GM13976 (cell line): ENCODE data around the gene TRMT2A.

Source experiments
- DNase-seq: peaks from one replicate; pipeline ENCODE4 v3.0.0; 2012; ENCODE audit warnings: low spot score
- in situ Hi-C: fragments of 300-500 bp; cut with MboI; formaldehyde crosslinking; loops from one replicate; pipeline ENCODE4 v1.12.0; 2022; ENCODE audit warnings: low sequenced_read_pairs, mixed read lengths, inconsistent platforms; ENCODE audit not compliant: unreplicated experiment
- TF ChIP-seq, protein P1 (sequence below): IDR thresholded peaks from 2 replicates; pipeline ENCODE4 v1.5.1; 2012; ENCODE audit warnings: borderline replicate concordance, mild to moderate bottlenecking; ENCODE audit not compliant: insufficient read depth; ENCODE audit errors: extremely low read depth, missing control alignments, control extremely low read depth

Gene TRMT2A

DNA sequence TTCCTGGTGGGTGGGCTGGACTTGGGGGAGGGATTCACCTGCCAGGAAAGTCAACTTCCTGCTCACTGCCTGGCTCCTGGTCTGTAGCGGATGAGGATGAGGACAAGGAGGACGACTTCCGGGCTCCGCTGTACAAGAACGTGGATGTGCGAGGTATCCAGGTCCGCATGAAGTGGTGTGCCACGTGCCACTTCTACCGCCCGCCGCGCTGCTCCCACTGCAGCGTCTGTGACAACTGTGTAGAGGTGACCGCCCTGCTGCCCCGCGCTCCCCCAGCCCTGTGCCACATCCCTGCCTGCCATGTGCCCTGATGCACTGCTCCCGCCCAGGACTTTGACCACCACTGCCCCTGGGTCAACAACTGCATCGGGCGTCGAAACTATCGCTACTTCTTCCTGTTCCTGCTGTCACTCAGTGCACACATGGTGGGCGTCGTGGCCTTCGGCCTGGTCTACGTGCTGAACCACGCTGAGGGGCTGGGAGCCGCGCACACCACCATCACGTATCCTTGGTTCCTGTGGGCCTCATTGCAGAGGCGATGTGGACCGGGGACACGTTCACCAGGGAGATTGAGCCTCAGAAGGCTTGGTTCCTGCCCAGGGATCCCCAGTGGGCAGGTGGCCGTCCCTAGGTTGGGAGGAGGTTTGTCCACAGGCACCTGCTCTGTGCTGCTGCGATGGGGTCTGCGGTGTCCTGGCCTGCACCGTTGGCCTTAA, 22.5 kb upstream of the TRMT2A start:
- DNase-seq, result no peak
- in situ Hi-C loops, result no loop called here
- TF ChIP-seq, protein P1, sequence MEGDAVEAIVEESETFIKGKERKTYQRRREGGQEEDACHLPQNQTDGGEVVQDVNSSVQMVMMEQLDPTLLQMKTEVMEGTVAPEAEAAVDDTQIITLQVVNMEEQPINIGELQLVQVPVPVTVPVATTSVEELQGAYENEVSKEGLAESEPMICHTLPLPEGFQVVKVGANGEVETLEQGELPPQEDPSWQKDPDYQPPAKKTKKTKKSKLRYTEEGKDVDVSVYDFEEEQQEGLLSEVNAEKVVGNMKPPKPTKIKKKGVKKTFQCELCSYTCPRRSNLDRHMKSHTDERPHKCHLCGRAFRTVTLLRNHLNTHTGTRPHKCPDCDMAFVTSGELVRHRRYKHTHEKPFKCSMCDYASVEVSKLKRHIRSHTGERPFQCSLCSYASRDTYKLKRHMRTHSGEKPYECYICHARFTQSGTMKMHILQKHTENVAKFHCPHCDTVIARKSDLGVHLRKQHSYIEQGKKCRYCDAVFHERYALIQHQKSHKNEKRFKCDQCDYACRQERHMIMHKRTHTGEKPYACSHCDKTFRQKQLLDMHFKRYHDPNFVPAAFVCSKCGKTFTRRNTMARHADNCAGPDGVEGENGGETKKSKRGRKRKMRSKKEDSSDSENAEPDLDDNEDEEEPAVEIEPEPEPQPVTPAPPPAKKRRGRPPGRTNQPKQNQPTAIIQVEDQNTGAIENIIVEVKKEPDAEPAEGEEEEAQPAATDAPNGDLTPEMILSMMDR, result no peak

- TF ChIP-seq, protein P1, result no peak
- DNase-seq, result no peak
- in situ Hi-C loops, result no loop called here
These were observed 21.8 kb upstream of the TRMT2A start for GRCh38 chr22:20138868-20139267.

DNA sequence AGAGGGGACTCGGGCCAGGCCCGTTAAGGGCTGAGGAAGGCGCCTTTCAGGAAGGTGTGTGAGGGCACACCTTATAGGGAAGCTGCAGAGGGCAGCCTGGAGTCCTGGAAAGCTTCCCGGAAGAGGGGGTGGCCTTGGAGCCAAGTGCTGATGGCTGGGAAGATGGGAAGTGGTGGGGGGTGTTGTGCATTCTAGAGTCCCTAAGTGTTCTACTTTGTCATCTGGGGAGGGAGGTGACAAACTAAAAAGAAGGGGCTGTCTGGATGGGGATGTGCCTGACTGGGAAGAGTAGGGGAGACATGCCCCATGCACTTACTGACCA, 21.4 kb upstream of the TRMT2A start:
- no peak for DNase-seq
- in situ Hi-C loops, result no loop called here
- TF ChIP-seq, protein P1, result no peak

- in situ Hi-C loops, result no loop called here
- TF ChIP-seq, protein P1, result no peak
- DNase-seq, result no peak
These were observed 20.8 kb upstream of the TRMT2A start for GRCh38 chr22:20137671-20138416.

DNA sequence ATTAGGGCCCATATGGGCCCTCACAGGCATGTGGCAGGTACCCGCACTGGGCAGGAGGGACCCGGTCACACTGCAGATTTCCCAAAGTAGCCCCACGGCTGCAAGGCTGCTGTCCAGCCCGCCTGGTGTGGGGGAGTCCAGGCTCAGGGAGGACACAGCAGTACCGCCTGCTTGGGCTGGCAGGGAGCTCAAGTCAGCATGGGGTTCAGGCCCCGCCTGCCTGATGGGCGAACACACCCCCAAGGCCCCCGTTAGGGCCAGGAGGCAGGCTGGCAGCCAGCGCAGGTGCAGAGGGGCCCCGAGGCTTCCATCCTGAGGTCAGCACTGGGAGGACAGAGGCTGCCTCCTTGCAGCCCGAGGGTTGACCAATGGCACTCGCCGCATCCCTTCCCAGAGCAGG, 20.1 kb upstream of the TRMT2A start:
- in situ Hi-C loops, result no loop called here
- DNase-seq, result no peak
- TF ChIP-seq, protein P1, result no peak

DNA sequence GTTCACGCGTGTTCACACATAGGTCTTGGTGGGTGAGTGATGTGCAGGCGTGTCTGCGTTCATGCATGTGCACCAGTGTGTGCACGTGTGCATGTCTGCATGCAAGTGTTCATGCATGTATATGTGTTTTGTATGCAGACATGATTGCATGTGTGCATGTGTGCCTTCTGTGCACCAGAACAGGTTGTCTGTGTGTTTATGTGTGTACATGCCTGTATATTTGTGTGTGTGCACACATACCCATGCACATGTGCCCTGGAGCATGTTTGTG, 19.5 kb upstream of the TRMT2A start:
- no peak for DNase-seq
- TF ChIP-seq, protein P1, result no peak
- in situ Hi-C loops, result no loop called here
